SU-DHL-6 (cell line): ENCODE results near the gene C8G.

ENCODE experiments used
- CTCF ChIP-seq: fragments of 200-600 bp; sonication (generic); IDR thresholded peaks from one replicate; pipeline ENCODE4 v1.5.1; 2017; ENCODE audit warnings: antibody characterized with exemption, mild to moderate bottlenecking, low read length, moderate library complexity; ENCODE audit not compliant: insufficient read depth, poor library complexity, severe bottlenecking
- EZH2phosphoT487 ChIP-seq: fragments of 200-600 bp; sonication (generic), shearing (Covaris generic); conservative IDR thresholded peaks from 2 replicates; pipeline ENCODE4 v1.6.1; 2018; ENCODE audit warnings: mild to moderate bottlenecking, antibody characterized with exemption, low read length, moderate library complexity, mixed read lengths

GRCh38 chr9:136958898-136959850 is 14.1 kb downstream of the C8G start:
- no peak for TF ChIP-seq CTCF
- TF ChIP-seq EZH2phosphoT487 = no peak
